ENCODE measurements around the gene RFTN1. TPM values are rescaled to one million over a fixed set of nuclear protein-coding genes. Genes with fewer than 3 reads are reported as not detected.

RFTN1 gene
- total and polyA plus RNA-seq, 2 of the 8 experiments (the other 6 are each of a cell fraction or from before 2014, with no cell fraction given), result 4.6 to 6.7 TPM

- TF ChIP-seq RFX5 (IDR thresholded peaks at IDR 0.05; ENCODE audit: borderline replicate concordance, low read depth, low read length) (no peak), BRCA1 (IDR thresholded peaks at IDR 0.05; ENCODE audit: low read depth, low read length) (no peak), BCL11A (IDR thresholded peaks at IDR 0.05; ENCODE audit: low read depth in 2 of 2, low read length in 2 of 2) (no peak)
These were observed 224.2 kb downstream of the RFTN1 start (continued) for GRCh38 chr3:16289144-16289889.

Measured in H1 (cell line).